ENCODE data around the gene TNP2.

TNP2 gene

DNA sequence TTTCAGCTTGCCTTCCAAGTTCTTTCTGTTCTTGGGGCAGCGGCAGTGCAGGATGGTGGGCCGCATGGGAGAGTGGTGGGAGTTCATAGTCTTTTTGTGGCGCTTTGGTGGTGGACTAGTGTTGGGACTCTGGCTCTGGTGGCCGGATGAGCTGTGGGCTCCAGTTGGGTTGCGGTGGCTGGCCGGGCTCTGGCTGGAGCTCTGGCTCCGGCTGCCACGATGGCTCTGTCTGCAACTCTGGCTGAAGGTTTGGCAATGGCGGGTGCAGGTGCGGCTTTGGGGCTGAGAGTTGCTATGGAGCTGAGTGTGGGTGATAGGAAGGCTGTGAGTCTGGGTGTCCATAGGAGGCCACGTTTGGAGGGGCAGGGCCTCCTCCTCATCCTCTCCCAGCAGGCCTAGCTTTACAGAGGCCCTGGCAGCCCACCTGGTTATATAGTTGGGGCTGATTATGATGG is at the start of gene TNP2:
Gene TNP2, minus strand, starts transcription at position 405 of the 455 bp plus-strand sequence. Its CDS starts 63 bp downstream, at position 342.
- no peak for DNase-seq (ENCODE audit: low spot score)

DNA sequence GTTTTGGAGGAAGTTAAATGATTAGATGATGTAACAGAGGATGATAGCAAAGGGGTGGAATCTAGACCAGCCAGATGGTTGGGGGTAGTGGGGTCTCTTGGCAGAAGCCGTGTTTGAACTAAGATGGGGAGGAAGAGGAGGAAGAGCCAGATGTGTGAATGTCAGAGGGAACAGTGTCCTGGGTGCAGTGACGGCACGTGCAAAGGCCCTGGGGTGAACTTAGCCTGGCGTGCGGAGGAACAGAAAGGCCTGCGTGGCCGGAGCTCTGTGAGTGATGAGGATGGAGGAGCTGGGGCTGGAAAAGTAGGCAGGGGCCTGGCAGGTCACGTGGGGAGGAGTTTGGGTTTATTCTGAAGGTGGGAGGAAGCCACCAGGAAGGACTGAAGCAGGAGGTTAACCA is 49.7 kb upstream of the TNP2 start:
- no peak for DNase-seq (ENCODE audit: low spot score)

DNA sequence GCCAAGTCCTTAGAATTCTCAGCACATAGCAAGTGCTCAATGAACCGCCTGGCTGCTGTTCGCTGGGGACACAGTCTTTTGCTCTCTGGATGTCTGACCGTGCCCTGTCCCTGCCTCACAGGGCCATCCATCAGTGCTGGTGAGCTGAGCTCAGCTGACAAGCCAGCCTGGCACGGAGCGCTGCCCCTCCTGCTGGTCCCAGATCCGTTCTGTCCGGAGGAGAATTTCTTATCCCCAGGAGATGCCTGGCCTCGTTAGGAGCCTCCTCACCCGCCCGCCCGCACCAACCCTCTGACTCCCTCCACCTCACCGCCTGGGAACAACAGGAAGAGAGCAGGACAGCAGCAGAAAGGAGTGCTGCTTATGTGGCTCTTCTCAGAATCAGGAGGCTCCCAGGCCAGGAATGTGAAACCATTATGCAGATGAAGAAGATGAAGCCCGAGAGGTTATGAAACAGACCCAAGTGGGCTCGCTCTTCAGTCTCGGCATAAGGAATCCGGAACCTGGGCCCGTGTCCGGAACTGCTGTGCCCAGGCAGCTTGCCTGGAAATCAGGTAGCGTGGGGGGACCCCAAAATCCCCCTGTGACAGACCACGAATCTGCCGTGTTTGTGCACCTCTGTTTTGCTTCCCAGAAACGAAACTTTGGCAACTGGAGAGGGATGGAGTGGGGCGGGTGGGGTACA is 47.3 kb upstream of the TNP2 start:
- DNase-seq (ENCODE audit: low spot score) = no peak

DNA sequence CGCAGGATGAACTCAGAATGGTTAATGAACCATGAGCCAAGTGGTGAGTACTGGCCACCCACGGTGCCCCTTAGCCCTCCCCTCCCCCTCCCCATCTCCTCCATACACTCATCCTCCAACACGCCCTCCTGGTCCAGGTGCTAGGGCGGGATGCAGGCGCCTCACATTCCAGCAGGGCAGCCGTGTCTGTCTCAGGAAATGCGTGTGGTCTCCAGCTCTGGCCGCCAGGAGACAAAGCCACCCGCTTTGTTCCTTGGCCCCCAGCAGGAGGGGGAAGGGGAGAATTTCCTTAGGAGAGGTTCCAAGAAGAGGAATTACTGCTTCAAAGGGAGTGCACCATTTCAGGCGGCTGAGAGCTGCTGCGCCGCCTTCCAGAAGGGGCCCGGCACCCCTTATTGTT is 46.4 kb upstream of the TNP2 start:
- DNase-seq (ENCODE audit: low spot score) = no peak

DNA sequence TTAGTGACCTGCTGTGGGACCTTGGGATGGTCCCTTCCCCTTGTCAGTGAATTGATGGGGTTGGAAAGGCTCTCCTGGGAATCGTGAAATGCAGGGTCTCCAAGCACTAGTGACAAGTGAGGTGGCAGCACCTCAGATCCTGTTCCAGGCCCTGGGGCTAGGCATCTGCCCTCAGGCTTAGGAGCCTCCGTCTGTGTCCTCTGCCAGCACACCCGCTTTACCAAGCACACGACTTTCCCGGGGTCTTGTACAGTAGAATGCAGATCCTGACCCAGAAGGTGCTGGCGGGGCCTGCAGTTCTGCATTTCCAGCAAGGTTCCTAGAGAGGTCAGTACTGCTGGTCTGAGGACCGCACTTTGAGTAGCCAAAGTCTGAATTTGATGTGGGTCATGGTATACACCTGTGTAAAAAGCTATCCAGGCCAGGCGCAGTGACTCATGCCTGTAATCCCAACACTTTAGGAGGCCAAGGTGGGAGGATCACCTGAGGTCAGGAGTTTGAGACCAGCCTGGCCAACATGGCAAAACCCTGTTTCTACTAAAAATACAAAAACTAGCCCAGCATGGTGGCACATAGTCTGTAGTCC is 45.3 kb upstream of the TNP2 start:
- DNase-seq (ENCODE audit: low spot score) = no peak

DNA sequence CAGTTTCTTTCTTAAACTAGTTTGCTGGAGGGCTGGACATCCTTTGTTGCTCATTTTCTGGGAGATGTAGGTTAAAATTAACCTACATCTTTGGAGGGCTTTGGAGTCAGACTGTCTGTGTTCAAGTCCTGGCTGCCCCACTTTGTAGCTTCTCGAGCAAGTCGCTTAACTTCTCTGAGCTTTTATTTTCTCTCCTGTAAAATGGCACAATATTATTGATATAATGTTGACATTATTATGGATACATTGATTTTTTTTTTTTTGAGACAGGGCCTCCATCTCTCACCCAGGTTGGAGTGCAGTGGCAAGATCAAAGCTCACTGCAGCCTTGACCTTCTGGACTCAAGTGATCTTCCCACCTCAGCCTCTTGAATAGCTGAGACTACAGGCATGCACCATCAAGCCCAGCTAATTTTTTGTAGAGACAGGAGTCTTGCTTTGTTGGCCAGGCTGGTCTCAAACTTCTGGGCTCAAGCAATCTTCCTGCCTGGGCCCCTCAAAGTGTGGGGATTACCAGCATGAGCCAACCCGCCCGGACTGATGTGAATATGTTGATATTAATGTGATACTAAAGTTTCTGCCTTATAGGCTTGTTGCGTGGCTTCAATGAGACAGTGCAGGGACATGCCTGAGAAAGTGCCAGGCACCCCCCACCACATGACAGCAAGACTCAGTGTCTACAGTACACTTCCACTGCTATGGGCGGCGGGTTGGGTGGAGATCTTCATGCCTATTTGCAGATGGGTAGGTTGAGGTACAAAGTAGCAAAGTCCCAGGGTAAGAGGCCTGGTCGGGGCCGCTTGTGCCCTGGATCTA is 44.6 kb upstream of the TNP2 start:
- no peak for DNase-seq (ENCODE audit: low spot score)

DNA sequence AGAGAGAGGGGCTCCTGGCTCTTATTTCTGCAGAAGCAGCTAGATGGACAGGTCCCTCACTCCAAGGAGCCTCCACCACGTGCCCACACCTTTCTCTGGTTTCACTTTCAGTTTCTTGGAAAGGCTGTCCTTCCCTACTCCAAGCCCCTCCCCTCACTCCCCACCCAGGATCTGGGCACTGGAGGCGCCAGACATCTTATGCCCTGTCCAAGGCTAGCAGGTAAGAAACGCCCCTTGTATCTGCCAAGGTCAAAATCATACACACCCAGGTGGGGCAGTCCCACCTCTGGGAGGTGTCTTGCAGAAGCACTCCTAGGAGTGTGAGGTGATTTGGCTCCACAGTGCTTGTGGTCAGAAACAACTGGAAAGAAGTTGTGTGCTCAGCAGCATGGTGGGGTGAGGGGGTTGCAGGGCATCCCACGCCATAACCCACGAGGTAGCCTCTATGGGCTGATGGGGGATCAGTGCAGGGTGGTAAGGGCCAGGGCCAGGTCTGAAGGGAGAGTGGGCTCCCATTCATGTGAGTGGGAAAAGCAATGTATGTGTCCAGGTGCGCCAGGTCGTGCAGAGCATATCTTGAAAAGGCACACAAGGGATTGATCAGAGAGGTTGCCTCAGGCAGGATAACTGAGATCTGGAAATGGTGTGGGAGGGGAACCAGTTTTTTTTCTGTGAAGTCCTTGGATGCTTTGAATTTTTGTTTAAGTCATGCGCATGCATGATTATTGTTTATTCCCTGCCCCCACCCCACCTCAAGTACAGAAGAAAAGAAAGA is 43.8 kb upstream of the TNP2 start:
- no peak for DNase-seq (ENCODE audit: low spot score)

DNA sequence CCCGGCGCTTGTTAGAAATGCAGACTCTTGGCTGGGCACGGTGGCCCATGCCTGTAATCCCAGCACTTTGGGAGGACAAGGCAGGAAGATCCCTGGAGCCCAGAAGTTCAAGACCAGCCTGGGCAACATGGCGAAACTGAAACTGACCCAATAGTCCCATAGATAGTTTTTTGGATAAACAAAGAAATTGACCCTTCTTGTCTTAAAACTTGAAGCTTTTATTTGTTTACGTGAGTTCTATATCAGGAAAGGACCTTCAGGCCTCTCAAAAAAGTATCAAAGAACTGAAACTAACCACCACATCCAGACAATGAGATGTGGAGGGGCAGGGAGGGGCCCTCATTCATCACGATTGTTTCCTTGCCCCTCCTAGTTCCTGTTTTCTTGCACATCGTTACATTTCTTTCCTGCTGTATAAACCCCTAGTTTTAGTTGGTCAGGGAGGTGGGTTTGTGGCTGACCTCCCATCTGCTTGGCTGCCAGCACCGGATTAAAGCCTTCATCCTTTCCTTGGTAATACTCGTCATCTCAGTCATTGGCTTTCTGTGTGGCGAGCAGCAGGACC is 42.0 kb upstream of the TNP2 start:
- no peak for DNase-seq (ENCODE audit: low spot score)

DNA sequence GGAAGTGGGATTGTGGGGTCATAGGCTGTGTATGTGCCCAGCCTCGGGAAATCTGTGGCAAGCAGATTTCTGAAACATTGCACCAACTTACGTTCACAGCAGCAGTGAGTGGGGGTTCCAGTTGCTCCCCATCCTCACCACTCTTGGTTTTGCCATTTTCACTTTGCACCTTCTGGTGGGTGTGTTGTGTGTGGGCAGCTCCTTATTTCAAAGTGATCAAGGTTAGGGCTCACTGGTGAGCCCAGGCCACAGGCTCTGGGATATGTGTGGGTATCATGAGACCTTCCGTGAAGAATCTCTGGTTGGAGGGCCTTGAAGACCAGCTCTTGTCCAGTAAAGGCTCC is 41.5 kb upstream of the TNP2 start:
- DNase-seq (ENCODE audit: low spot score) = no peak

DNA sequence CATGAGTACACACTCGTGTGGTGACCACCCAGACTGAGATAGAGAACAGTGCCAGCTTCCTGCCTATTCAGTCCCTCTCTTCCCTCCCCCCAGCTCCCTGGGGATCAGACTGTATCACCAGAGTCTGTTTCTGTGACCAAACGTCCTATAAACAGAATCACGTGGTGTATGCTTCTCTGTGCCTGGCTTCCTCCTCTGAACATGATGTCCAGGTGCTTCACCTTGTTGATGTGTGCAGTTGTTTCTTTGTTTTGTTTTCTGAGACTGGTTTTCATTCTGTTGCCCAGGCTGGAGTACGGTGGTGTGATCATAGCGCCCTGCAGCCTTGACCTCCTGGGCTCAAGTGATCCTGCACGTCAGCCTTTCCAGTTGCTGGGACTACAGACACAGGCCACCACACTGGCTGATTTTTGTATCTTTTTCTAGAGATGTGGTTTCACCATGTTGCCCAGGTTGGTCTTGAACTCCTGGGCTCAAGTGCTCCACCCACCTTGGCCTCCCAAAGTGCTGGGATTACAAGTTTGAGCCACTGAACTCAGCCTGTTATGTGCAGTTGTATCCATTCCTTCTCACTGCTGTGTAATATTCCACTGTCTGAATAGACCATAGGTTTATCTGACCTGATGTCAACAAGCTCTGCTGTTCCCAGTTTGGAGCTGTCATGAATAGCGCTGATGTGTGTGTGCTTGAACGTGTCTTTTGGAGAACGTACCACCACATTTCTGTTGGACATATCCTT is 40.9 kb upstream of the TNP2 start:
- DNase-seq (ENCODE audit: low spot score) = no peak

DNA sequence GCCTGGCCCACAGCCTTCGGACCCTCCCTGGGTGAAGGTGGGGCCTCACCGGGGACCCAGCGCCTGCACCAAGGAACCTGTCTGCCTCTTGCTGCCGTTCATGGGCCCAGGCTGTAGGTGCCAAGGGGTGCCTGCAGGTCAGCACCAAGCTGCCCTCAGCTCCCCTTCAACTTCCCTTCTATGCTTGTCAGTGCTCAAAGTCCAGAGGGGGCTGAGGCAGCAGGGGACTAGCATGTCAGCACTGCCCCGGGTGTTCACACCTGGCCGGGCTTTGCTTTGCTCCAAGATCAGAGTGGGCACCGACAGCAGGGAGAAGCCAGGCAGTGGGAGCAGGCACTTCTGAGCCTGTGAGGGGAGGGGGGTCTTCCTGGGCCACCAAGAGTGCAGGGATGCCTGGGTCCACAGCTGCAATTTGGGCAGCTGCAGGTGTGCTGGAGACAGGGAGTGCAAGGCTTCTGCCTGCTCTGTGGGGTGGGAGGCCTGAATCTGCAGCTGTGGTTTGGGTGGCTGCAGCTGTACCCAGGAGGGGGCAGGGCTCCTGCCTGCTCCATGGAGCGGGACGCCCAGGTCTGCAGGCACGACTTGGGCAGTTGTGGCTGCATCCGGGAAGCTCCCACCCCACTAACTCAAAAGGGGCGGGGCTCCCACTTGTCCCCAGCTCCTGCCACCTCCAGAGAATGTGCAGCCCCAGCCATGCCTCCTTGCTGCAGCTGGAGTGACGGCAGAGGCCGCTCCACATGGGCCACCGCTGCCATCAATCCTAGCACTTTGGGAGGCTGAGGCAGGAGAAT is 39.6 kb upstream of the TNP2 start:
- DNase-seq (ENCODE audit: low spot score) = no peak

DNA sequence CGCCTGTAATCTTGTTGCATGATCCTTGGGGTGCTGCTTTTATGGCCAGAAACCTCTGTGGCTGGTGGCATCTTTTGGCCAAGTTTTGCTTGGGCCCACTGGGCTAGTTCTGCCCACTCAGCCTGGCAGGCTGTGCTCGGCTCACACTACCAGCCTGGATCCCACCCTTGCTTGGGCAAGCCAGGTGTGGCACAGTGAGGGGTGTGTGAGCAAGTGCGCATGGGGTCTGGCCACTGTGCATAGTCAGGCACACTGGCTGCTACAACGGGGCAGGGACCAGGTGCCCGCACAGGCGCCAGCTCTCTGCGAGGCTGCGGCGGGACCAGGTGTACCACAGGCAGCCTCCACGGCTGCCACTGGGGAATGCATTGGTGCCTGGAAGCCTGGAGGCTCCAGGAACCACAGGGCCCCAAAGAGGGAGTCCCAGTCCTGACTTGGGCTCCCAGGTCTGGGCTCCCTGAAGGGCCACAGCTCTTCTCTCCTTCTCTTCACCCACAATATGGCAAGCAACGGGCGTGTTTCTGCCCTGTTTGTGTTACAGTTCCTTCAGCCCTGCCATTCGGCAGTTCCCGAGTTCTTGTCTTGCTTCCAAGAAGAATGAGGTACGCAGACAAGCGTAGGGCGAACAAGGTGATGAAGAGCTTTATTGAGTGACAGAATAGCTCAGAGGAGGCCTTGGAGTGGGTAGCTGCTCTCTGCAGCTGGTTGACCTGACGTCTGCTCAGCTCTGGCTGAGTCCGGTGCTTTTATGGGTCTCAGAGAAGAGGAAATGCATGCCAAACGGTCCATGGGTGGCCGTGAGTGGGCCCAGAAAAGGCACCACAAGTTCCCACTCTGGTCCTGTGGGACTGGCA is 38.7 kb upstream of the TNP2 start:
- DNase-seq (ENCODE audit: low spot score) = no peak

DNA sequence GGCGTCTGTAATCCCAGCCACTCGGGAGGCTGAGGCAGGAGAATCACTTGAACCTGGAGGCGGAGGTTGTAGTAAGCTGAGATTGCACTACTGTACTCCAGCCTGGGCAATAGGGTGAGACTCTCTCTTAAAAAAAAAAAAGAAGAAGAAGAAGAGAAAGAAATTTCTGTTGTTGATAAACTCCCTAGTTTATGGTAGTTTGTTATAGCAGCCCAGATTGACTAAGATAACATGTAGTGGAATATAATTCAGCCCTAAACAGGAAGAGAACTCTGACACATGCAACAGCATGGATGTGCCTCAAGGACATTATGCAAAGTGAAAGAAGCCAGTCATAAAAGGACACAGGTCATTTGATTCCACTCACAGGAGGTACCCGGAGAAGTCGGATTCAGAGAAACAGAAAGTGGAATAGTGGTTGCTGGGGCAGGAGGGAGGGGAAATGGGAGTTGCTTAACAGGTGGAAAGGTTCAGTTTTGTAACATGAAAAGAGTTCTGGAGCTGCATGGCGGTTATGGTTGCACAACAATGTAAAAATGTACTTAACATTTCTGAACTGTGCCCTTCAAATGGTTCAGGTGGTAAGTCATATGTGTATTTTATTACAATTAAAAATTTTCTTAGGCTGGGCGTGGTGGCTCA is 38.0 kb upstream of the TNP2 start:
- DNase-seq (ENCODE audit: low spot score) = no peak

DNA sequence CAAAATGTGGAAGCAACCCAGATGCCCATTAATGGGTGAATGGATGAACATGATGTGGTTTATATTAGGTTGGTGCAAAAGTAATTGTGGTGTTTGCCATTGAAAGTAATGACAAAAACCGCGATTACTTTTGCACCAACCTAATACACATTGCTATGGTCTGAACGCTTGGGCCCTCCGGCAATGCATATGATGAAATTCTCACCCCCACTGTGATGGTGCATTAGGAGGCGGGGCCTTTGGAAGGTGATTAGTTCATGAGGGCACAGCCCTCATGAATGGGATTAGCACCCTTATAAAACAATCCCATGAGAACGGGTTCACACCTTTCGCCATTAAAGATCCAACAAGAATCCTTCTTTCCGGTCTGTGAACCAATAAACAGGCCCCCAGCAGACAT is 37.3 kb upstream of the TNP2 start:
- DNase-seq (ENCODE audit: low spot score) = no peak

DNA sequence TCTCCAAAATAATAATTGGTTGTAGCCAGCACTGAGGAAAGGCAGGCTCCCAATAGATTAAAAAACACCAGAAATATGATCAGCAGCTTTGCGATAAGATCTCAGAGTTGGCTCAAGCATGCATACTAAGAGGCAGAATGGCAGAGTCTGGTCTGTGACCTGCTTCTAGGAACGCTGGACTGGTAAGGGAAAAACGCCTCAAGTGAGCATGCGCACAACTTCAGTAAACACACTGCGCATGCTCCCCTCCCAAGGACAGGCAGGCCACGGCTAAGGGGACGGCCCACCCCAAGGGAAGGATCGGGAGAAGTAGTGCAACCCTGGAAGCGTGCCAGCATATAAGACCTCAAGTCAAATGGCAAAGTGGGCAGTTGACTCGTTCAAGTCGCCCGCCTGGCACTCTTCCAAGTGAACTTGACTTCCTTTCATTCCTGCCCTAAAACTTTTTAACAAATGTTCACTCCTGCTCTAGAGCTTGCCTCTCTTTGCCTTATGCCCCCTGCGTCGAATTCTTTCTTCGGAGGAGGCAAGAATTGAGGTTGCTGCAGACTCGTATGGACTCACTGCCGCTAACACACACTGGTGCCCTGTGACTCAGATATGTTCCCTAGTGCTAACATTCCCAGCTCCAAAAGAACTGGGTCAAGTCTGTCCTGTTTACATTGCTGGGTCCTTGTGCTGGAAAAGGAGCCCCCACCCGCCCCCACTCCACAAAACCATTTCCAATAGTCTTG is 34.4 kb upstream of the TNP2 start:
- DNase-seq (ENCODE audit: low spot score) = no peak

DNA sequence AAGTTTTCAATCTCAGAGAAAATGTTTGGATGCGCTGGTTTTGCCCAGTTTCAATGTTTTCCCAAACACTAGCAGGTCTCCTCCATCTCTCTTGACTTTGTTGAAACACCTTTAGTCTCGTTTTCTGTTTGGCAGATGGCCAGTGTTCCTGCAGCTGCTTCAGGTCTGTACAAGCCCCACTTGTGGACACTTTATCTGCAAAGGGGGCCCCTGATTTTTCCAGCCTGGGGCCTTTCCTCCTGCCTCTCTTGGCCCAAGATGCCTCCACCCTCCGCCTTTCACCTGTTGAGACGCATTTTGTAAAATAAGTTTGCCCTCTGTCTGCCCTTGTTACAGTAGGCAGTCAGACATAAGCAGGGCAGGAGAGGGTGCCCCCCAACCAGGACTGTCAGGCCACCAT is 33.9 kb upstream of the TNP2 start:
- DNase-seq (ENCODE audit: low spot score) = no peak

DNA sequence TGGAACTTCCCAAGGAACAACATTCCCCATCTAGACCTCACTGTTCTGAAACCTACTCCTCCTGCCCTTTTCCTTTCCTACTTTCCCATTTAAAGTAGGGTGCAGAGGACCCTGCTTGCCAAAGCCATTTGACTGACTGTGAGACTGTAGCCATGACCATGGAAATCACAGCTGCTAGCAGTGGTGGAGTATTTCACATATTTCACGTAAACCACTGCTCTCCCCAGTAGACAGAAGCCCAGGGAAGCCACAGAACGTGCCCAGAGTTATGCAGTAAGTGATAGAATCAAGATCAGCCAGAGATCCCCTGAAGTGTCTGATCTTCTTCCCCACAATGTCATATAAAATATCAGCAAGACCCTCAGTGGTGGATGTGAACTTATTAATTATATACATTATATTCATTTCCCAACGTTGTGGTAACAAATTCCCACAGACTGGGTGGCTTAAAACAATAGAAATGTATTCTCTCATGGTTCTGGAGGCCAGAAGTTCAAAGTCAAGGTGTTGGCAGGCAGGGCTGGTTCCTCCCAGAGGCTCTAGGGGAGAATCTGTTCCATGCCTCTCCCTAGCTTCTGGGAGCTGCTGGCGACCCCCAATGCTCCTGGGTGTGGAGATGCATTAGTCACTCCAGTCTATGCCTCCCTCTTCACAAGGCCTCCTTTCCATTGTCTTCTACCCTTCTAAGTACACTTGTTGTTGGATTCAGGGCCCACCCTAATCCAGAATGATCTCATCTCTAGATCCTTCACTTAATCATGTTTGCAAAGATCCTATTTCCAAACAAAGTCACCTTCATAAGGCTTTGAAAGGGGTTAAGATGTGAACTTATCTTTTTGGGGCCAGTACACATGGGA is 32.7 kb upstream of the TNP2 start:
- no peak for DNase-seq (ENCODE audit: low spot score)

DNA sequence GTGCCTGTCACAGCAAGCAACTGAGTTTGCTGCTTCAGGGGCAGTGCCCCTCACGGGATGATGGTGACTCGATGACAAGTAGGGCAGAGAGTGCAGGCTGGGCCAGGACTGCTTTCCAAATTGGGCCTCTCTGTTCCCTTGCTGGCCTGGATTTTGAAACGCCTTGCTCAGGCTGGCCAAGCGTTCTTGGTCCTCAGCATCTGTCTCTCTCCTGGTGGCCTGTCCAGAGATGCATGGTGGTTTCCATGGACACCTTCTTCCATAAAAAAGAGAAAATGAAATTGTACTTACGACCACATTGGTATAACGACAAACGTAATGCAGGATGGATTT is 31.4 kb upstream of the TNP2 start:
- DNase-seq (ENCODE audit: low spot score) = no peak

All from pons (tissue), 1 donor.